ENCODE data around the gene RANBP17. TPM values are rescaled to one million over a fixed set of nuclear protein-coding genes. Genes with fewer than 3 reads are reported as not detected.

Gene RANBP17
- total RNA-seq, 2 experiments from 2014 or later, result not detected

DNA sequence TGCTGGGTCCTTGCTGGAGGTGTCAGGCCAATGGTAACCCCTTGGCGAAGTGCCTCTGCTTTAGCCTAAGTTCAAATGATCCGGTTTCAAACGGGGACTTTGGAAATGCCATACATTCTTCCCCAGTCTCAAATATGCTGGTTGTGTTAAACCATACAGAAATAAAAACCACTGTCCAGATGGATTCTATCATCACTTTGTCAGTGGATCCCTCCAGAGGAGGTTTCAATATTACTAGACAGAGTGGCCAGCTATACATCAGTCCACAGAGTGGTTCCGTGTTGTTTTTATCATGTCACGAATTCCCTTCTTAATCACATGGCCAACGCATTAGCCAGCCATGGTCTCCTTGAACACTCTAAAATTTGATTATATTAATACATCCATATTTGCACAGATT lies 7.3 kb upstream of the RANBP17 start:
- TF ChIP-seq, protein P1, sequence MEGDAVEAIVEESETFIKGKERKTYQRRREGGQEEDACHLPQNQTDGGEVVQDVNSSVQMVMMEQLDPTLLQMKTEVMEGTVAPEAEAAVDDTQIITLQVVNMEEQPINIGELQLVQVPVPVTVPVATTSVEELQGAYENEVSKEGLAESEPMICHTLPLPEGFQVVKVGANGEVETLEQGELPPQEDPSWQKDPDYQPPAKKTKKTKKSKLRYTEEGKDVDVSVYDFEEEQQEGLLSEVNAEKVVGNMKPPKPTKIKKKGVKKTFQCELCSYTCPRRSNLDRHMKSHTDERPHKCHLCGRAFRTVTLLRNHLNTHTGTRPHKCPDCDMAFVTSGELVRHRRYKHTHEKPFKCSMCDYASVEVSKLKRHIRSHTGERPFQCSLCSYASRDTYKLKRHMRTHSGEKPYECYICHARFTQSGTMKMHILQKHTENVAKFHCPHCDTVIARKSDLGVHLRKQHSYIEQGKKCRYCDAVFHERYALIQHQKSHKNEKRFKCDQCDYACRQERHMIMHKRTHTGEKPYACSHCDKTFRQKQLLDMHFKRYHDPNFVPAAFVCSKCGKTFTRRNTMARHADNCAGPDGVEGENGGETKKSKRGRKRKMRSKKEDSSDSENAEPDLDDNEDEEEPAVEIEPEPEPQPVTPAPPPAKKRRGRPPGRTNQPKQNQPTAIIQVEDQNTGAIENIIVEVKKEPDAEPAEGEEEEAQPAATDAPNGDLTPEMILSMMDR (IDR thresholded peaks at IDR 0.05), result no peak
- Mint-ChIP-seq H3K4me1 (ENCODE audit: low read depth) (no peaks in the 10 kb centered on the region), H3K9me3 (peaks cover 3% of the 10 kb centered on the region), H3K36me3 (ENCODE audit: low read depth) (no peaks in the 10 kb centered on the region), H3K27ac (no peak overlapping the region), H3K4me3 (no peak overlapping the region), H3K27me3 (peaks cover 22% of the 10 kb centered on the region)
- Histone ChIP-seq H3K9me3 (ENCODE audit: control insufficient read depth in 1 of 2, insufficient read depth in 1 of 2, low read length in 2 of 2) (peaks cover 0 to 6% of the 10 kb centered on the region in 2 experiments), H3K4me3 (ENCODE audit: low read length) (no peak overlapping the region), H3K27ac (ENCODE audit: low read depth in 1 of 2, low read length in 2 of 2) (no peak overlapping the region), H3K27me3 (ENCODE audit: control insufficient read depth in 1 of 2, insufficient read depth in 2 of 2, low read length in 2 of 2) (peaks cover 3 to 4% of the 10 kb centered on the region in 2 experiments), H3K4me1 (ENCODE audit: insufficient read depth, low read length) (no peaks in the 10 kb centered on the region), H3K36me3 (ENCODE audit: insufficient read depth, low read length) (no peaks in the 10 kb centered on the region)
- intact Hi-C loops (cut with DNase I, micrococcal nuclease), result no loop called here
- POLR2A ChIA-PET, result no interaction called here
- CTCF ChIA-PET, result no interaction called here
- DNase-seq (no peak), ATAC-seq (ENCODE audit: poor library complexity) (no peak)

GRCh38 chr5:170857066-170857465 lies 4.8 kb upstream of the RANBP17 start:
- Histone ChIP-seq H3K36me3 (ENCODE audit: insufficient read depth, low read length) (no peaks in the 10 kb centered on the region), H3K4me1 (ENCODE audit: insufficient read depth, low read length) (no peaks in the 10 kb centered on the region), H3K4me3 (ENCODE audit: low read length) (no peak overlapping the region), H3K27me3 (ENCODE audit: control insufficient read depth in 1 of 2, insufficient read depth in 2 of 2, low read length in 2 of 2) (peaks cover 4 to 7% of the 10 kb centered on the region in 2 experiments), H3K9me3 (ENCODE audit: control insufficient read depth in 1 of 2, insufficient read depth in 1 of 2, low read length in 2 of 2) (peaks cover 14 to 18% of the 10 kb centered on the region in 2 experiments), H3K27ac (ENCODE audit: low read depth in 1 of 2, low read length in 2 of 2) (no peak overlapping the region)
- intact Hi-C loops (cut with DNase I, micrococcal nuclease), result no loop called here
- ChIA-PET POLR2A (no interaction called here), CTCF (no interaction called here)
- ATAC-seq (ENCODE audit: poor library complexity) (no peak), DNase-seq (no peak)
- no peaks in the 10 kb centered on the region for H3K4me1 Mint-ChIP-seq (ENCODE audit: low read depth)
- H3K36me3 Mint-ChIP-seq (ENCODE audit: low read depth), result no peaks in the 10 kb centered on the region
- TF ChIP-seq, protein P1 (IDR thresholded peaks at IDR 0.05), result no peak
- H3K4me3 Mint-ChIP-seq, result no peak overlapping the region
- peaks cover 12% of the 10 kb centered on the region for H3K9me3 Mint-ChIP-seq
- peaks cover 38% of the 10 kb centered on the region for H3K27me3 Mint-ChIP-seq
- H3K27ac Mint-ChIP-seq, result no peak overlapping the region

GRCh38 chr5:170860415-170860814 lies 1.4 kb upstream of the RANBP17 start:
- Histone ChIP-seq H3K27me3 (ENCODE audit: control insufficient read depth in 1 of 2, insufficient read depth in 2 of 2, low read length in 2 of 2) (peaks cover 16 to 19% of the 10 kb centered on the region in 2 experiments), H3K36me3 (ENCODE audit: insufficient read depth, low read length) (no peaks in the 10 kb centered on the region), H3K4me3 (ENCODE audit: low read length) (no peak overlapping the region), H3K9me3 (ENCODE audit: control insufficient read depth in 1 of 2, insufficient read depth in 1 of 2, low read length in 2 of 2) (peaks cover 18 to 26% of the 10 kb centered on the region in 2 experiments), H3K27ac (ENCODE audit: low read depth in 1 of 2, low read length in 2 of 2) (no peak overlapping the region), H3K4me1 (ENCODE audit: insufficient read depth, low read length) (no peaks in the 10 kb centered on the region)
- H3K36me3 Mint-ChIP-seq (ENCODE audit: low read depth), result no peaks in the 10 kb centered on the region
- no peak for DNase-seq
- intact Hi-C loops (cut with DNase I, micrococcal nuclease), result no loop called here
- no peak overlapping the region for H3K4me3 Mint-ChIP-seq
- CTCF ChIA-PET, result no interaction called here
- H3K27ac Mint-ChIP-seq, result no peak overlapping the region
- ATAC-seq (ENCODE audit: poor library complexity), result no peak
- no peaks in the 10 kb centered on the region for H3K4me1 Mint-ChIP-seq (ENCODE audit: low read depth)
- POLR2A ChIA-PET, result no interaction called here
- TF ChIP-seq, protein P1 (IDR thresholded peaks at IDR 0.05), result no peak
- peaks cover 18% of the 10 kb centered on the region for H3K9me3 Mint-ChIP-seq
- H3K27me3 Mint-ChIP-seq, result peaks cover 57% of the 10 kb centered on the region

All from CD4-positive, alpha-beta T cell (primary cell).